Ishikawa (cell line): ENCODE results near the gene FNBP1.

Experiments used
- CEBPB ChIP-seq: IDR thresholded peaks from 2 replicates; pipeline ENCODE4 v1.6.1; 2012
- CREB1 ChIP-seq: IDR thresholded peaks from 2 replicates; pipeline ENCODE4 v1.6.1; 2012; ENCODE audit warnings: low read depth
- EGR1 ChIP-seq: IDR thresholded peaks from 2 replicates; pipeline ENCODE4 v1.6.1; 2012
- EP300 ChIP-seq: IDR thresholded peaks from 2 replicates; pipeline ENCODE4 v1.6.1; 2012; ENCODE audit warnings: borderline replicate concordance
- FOXM1 ChIP-seq: IDR thresholded peaks from 2 replicates; pipeline ENCODE4 v1.6.1; 2012; ENCODE audit warnings: low read depth, borderline replicate concordance
- NFIC ChIP-seq: IDR thresholded peaks from 2 replicates; pipeline ENCODE4 v1.6.1; 2012
- RAD21 ChIP-seq: IDR thresholded peaks from 2 replicates; pipeline ENCODE4 v1.6.1; 2012; ENCODE audit warnings: low read depth
- TAF1 ChIP-seq: IDR thresholded peaks from 2 replicates; pipeline ENCODE4 v1.6.1; 2012; ENCODE audit warnings: low read depth, mild to moderate bottlenecking
- TCF12 ChIP-seq: IDR thresholded peaks from 2 replicates; pipeline ENCODE4 v1.6.1; 2012; ENCODE audit warnings: low read depth
- TEAD4 ChIP-seq: IDR thresholded peaks from 2 replicates; pipeline ENCODE4 v1.6.1; 2012
- USF1 ChIP-seq: IDR thresholded peaks from 2 replicates; pipeline ENCODE4 v1.6.1; 2012
- YY1 ChIP-seq: IDR thresholded peaks from 2 replicates; pipeline ENCODE4 v1.6.1; 2012; ENCODE audit warnings: low read depth
- ZBTB7A ChIP-seq: IDR thresholded peaks from 2 replicates; pipeline ENCODE4 v1.6.1; 2012; ENCODE audit warnings: low read depth
- TF ChIP-seq, protein P1 (sequence below): IDR thresholded peaks from 2 replicates; pipeline ENCODE4 v1.6.1; 2012; ENCODE audit warnings: low read depth, mild to moderate bottlenecking
- TF ChIP-seq, protein P2 (sequence below): IDR thresholded peaks from 2 replicates; pipeline ENCODE4 v1.6.1; 2012

Gene FNBP1

DNA sequence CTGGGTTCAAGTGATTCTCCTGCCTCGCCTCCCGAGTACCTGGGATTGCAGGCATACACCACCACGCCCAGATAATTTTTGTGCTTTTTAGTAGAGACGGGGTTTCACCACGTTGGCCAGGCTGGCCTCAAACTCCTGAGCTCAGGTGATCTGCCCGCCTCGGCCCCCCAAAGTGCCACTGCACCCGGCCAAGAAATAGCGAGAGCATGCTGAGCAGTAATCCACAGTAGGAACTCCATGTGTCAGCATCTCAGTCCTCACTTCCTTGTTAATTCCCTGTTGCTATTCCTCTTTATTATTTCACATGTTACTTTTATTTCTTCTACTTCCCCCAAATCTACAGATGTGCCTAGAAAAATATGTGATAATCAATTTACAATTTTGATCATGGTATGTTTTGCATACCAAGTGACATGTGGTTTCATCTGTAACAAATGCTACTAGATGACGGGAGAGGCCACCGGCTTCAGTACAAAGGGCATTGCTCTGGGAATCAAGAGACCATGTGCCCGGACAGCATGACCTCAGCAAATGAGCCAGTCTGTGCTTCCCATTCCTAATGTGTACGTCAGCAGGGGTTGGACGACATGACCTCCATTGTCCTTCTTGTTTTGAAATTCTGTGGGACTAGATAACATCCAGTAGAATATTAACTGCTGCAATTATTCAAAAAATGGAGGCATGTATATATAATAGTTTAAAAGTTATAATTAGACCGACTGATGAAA is 61.6 kb downstream of the FNBP1 start:
- TF ChIP-seq NFIC (no peak), CEBPB (no peak), FOXM1 (no peak), TCF12 (no peak)
- TF ChIP-seq, protein P1, sequence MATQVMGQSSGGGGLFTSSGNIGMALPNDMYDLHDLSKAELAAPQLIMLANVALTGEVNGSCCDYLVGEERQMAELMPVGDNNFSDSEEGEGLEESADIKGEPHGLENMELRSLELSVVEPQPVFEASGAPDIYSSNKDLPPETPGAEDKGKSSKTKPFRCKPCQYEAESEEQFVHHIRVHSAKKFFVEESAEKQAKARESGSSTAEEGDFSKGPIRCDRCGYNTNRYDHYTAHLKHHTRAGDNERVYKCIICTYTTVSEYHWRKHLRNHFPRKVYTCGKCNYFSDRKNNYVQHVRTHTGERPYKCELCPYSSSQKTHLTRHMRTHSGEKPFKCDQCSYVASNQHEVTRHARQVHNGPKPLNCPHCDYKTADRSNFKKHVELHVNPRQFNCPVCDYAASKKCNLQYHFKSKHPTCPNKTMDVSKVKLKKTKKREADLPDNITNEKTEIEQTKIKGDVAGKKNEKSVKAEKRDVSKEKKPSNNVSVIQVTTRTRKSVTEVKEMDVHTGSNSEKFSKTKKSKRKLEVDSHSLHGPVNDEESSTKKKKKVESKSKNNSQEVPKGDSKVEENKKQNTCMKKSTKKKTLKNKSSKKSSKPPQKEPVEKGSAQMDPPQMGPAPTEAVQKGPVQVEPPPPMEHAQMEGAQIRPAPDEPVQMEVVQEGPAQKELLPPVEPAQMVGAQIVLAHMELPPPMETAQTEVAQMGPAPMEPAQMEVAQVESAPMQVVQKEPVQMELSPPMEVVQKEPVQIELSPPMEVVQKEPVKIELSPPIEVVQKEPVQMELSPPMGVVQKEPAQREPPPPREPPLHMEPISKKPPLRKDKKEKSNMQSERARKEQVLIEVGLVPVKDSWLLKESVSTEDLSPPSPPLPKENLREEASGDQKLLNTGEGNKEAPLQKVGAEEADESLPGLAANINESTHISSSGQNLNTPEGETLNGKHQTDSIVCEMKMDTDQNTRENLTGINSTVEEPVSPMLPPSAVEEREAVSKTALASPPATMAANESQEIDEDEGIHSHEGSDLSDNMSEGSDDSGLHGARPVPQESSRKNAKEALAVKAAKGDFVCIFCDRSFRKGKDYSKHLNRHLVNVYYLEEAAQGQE = no peak

DNA sequence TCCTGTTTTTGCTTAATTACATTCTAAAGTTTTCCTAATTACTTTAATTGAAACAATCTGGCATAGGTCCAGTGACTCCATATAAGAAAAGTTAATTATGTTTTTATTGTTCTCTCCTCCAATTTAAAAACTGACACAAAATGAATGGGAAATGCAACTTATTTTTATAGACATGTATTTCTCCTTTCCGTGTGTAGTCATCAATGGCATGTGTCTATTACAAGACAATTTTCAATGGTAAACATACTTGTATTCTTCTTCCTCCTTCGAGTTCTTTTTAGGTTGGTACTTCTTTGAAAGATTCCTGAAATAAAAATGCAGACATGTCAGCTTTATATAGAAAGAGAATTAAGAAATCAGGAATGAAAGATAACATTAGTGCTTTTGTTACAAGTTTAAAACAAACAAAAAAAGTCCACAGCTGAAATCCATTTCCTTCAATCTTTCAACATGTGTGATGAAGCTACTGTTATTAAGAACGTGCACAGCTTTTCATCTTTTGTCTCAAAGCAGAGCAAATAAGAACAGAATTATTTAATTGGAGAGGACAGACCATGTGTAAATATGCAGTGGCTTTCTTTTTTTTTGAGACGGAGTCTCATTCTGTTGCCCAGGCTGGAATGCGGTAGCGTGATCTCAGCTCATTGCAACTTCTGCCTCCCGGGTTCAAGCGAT is 63.8 kb downstream of the FNBP1 start:
- no peak for TF ChIP-seq EGR1

- TF ChIP-seq FOXM1 = no peak
- TF ChIP-seq, protein P2, sequence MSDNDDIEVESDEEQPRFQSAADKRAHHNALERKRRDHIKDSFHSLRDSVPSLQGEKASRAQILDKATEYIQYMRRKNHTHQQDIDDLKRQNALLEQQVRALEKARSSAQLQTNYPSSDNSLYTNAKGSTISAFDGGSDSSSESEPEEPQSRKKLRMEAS = no peak
- no peak for TF ChIP-seq EP300
- TF ChIP-seq CREB1 = no peak
- TF ChIP-seq TAF1 = no peak
- TF ChIP-seq EGR1 = no peak
- TF ChIP-seq RAD21 = no peak
- no peak for TF ChIP-seq YY1
- TF ChIP-seq, protein P1 = no peak
- no peak for TF ChIP-seq USF1
- no peak for TF ChIP-seq ZBTB7A
- no peak for TF ChIP-seq TEAD4
- TF ChIP-seq NFIC = no peak
Observed at GRCh38 chr9:129972816-129973215, 70.2 kb downstream of the FNBP1 start.

GRCh38 chr9:129968690-129969485 is 74.1 kb downstream of the FNBP1 start:
- TF ChIP-seq USF1 = no peak
- no peak for TF ChIP-seq RAD21
- TF ChIP-seq NFIC = peak; percentile 91
- TF ChIP-seq CREB1 = no peak
- TF ChIP-seq EGR1 = no peak
- peak; percentile 74 for TF ChIP-seq TEAD4
- no peak for TF ChIP-seq TAF1
- TF ChIP-seq CEBPB = peak; percentile 14; the same call in 1 of the 2 replicates
- TF ChIP-seq EP300 = peak; percentile 59; the same call in 1 of the 2 replicates
- peak; percentile 59; the same call in 1 of the 2 replicates for TF ChIP-seq TCF12

DNA sequence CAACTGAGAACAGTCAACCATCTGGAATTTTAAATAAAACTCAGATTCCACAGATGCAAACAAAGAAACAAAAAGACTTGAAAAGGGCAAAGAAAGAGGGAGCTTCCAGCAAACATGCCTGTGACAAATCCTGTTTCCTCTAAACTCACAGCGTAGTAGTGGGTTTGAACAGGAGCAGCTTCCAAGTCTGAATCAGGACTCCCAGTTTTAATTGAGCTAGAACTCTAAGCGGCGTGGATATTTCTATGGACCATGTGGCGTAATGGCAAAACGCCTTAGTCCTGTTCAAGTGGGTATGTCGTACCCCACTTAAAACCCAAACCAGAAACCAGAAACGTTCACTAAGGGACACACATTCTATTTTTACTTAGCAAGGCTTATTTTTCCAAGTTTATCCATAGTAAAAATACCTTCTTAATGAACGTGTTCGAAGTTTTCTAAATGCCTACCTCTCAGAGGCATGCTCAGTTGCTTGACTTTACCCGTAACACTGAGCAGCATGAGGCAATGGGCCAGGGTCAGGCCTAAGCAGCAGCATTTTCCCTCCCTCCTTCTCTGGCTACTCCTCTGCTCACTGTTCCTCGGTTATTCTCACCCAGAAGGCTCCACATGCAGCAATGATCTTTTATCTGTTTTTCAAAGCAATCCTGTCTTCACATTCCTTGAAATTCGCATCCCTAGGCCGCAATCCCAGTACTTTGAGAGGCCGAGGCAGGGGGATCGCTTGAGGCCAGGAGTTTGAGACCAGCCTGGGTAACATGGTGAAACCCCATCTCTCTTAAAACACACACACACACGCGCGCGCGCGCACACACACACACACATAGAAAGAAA is 77.9 kb downstream of the FNBP1 start:
- TF ChIP-seq NFIC = no peak
- TF ChIP-seq, protein P1 = no peak
- TF ChIP-seq TCF12 = no peak
- TF ChIP-seq USF1 = no peak
- no peak for TF ChIP-seq EP300
- TF ChIP-seq CEBPB = no peak
- TF ChIP-seq RAD21 = no peak
- TF ChIP-seq TEAD4 = no peak
- no peak for TF ChIP-seq EGR1
- TF ChIP-seq FOXM1 = no peak
- no peak for TF ChIP-seq ZBTB7A
- no peak for TF ChIP-seq TAF1
